Measurements from ENCODE around the gene ZNRF3. TPM values are rescaled to one million over a fixed set of nuclear protein-coding genes. Genes with fewer than 3 reads are reported as not detected.

ZNRF3 gene
- total and polyA plus RNA-seq, 8 donors: 8.8 to 30.4 (median 27.2) TPM

DNA sequence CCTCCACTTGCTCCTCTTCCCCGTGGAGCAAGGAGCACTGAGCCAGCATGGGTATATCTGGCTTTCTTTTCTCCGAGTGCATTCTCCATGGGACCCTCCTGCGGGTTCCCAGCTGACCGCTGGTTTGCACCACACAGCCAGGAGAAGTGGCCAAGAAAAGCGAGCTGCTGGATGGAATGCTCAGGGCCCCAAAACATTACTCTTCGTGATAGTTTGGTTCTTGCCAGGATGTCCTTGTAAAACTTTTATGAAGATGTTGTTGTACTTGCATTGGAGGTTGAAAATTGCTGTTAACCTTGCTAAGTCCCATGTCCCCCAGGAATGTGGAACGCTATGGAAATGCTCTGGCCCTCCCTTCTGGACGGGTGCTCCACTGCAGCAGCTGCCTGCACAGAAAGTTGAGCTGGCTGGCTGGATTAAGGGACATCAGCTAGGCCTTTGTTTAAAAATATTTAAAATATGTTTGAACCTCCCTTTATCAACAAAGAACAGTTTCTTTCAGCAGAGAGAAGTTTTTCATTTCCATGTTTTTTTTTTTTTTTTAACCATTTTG, 68.7 kb downstream of the ZNRF3 start:
- intact Hi-C loops (cut with DNase I): no loop called here
- no peak overlapping the region for H3K4me3 ChIP-seq
- ATAC-seq: peak; percentile 48
- H3K36me3 ChIP-seq: no peaks in the 10 kb centered on the region
- H3K27me3 ChIP-seq: no peaks in the 10 kb centered on the region
- peak in 2 of 4 donors; percentile 27 to 44 for DNase-seq
- H3K27ac ChIP-seq: no peak overlapping the region
- peaks cover 12 to 31% of the 10 kb centered on the region in 2 donors for H3K4me1 ChIP-seq
- peaks cover 0 to 2% of the 10 kb centered on the region in 2 donors for H3K9me3 ChIP-seq
- TF ChIP-seq, protein P1, sequence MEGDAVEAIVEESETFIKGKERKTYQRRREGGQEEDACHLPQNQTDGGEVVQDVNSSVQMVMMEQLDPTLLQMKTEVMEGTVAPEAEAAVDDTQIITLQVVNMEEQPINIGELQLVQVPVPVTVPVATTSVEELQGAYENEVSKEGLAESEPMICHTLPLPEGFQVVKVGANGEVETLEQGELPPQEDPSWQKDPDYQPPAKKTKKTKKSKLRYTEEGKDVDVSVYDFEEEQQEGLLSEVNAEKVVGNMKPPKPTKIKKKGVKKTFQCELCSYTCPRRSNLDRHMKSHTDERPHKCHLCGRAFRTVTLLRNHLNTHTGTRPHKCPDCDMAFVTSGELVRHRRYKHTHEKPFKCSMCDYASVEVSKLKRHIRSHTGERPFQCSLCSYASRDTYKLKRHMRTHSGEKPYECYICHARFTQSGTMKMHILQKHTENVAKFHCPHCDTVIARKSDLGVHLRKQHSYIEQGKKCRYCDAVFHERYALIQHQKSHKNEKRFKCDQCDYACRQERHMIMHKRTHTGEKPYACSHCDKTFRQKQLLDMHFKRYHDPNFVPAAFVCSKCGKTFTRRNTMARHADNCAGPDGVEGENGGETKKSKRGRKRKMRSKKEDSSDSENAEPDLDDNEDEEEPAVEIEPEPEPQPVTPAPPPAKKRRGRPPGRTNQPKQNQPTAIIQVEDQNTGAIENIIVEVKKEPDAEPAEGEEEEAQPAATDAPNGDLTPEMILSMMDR (IDR thresholded peaks at IDR 0.05): no peak

DNA sequence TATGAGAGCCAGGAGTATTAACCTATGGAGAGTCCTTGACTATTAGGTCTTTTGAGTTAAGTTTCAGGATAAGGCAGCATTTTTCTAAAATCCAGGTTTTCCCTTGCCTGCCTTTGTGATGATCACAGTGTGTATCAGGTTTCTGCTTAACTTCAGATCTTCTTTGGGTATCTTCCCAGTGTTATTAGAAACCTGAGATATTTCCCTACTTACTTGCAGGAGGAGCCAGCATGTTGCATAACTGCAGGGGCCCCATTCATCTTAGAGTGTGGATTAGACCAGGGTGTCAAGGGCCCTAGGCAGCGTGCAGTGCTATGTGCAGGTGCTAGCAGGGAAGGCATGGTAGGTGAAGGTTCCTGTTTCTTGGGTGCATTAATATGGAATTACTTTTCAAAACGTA, 69.5 kb downstream of the ZNRF3 start:
- Histone ChIP-seq H3K4me1 (peaks cover 12 to 31% of the 10 kb centered on the region in 2 donors), H3K27me3 (no peaks in the 10 kb centered on the region), H3K9me3 (no peaks in the 10 kb centered on the region), H3K36me3 (no peaks in the 10 kb centered on the region), H3K4me3 (no peak overlapping the region), H3K27ac (peak overlapping the region in 1 of 2 donors; percentile 9)
- DNase-seq: peak in 1 of 4 donors; percentile 51
- peak; percentile 71 for ATAC-seq
- intact Hi-C loops (cut with DNase I): no loop called here
- TF ChIP-seq, protein P1 (IDR thresholded peaks at IDR 0.05): no peak

DNA sequence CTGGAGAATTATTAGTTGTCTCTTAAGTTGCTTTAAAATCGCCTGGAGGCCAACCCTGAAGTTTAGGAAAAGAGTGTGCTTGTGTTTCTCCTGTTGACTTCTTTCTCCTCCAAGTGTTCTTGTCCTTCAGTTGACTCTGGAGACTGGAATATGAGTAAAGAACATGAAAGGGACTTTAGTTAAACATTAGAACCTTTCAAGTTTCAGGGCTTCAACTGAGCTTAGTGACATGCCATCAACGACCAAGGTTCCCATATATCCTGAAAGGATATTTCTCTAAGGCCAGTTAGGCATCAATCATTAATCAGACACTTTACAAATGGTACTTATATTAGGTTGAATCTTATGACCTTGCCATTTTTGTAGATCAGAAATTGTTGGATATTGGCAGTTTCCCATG, 70.0 kb downstream of the ZNRF3 start:
- H3K4me1 ChIP-seq: peaks cover 12 to 31% of the 10 kb centered on the region in 2 donors
- peak in 1 of 4 donors; percentile 28 for DNase-seq
- no peaks in the 10 kb centered on the region for H3K27me3 ChIP-seq
- TF ChIP-seq, protein P1 (IDR thresholded peaks at IDR 0.05): no peak
- intact Hi-C loops (cut with DNase I): no loop called here
- H3K36me3 ChIP-seq: no peaks in the 10 kb centered on the region
- H3K4me3 ChIP-seq: no peak overlapping the region
- peak overlapping the region in 1 of 2 donors; percentile 9 for H3K27ac ChIP-seq
- no peaks in the 10 kb centered on the region for H3K9me3 ChIP-seq
- ATAC-seq: peak; percentile 56

DNA sequence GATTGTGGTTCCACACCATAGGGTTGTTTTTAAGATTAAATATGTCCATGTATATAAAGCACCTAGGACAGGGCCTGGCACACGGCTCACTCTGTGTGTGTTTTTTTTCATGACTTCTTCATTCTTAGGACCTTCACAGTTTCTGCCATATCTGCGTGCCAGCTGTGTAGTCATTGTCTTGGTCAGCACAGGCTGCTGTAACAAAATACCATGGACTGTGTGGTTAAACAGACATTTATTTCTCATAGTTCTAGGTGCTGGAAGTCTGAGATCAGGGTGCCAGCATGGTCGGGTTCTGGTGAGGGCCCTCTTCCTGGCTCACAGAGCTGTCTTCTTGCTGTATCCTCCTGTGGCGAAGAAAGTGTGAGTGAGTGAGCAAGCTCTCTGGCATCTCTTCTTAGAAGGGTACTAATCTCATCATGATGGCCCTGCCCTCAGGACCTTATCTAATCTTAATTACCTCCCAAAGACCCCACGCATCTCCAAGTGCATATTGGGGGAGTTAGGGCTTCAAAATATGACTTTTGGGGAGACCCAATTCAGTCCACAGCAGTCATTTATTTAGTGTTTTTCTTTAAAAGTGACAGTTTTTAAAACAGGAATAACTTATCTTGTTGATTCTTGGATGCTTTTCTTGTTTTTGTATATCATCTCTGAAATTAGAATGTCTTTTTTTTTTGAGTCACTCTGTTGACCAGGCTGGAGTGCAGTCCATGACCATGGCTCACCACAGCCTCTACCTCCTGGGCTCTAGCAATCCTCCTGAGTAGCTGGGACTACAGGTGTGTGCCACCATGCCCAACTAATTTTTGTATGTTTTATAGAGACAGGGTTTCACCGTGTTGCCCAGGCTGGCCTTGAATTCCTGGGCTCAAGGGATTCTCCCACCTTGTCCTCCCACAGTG, 70.9 kb downstream of the ZNRF3 start:
- no peak overlapping the region for H3K4me3 ChIP-seq
- ATAC-seq (no peak), DNase-seq (no peak)
- H3K27ac ChIP-seq: no peak overlapping the region
- H3K36me3 ChIP-seq: no peaks in the 10 kb centered on the region
- H3K27me3 ChIP-seq: no peaks in the 10 kb centered on the region
- intact Hi-C loops (cut with DNase I): no loop called here
- TF ChIP-seq, protein P1 (IDR thresholded peaks at IDR 0.05): no peak
- H3K4me1 ChIP-seq: peaks cover 12 to 29% of the 10 kb centered on the region in 2 donors
- no peaks in the 10 kb centered on the region for H3K9me3 ChIP-seq

DNA sequence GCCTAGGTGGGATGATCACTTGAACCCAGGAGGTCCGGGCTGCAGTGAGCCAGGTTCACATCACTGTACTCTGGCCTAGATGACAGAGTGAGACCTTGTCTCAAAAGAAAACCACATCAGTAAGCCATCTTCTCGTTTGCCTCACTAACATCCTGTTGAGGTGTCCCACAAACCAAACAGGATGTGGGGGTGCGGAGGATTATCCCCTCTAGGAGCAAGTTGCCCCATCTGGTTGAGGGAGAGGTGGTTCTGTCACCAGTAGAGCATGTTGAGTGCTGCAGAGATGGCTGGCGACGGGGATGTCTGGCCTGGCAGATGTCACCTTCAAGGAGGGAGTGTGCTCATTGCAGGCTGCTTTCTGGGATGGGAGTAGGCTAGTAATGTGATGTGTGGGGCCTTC, 72.4 kb downstream of the ZNRF3 start:
- intact Hi-C loops (cut with DNase I): no loop called here
- ATAC-seq (no peak), DNase-seq (no peak)
- no peaks in the 10 kb centered on the region for H3K9me3 ChIP-seq
- no peaks in the 10 kb centered on the region for H3K27me3 ChIP-seq
- H3K4me1 ChIP-seq: peaks cover 12 to 19% of the 10 kb centered on the region in 2 donors
- TF ChIP-seq, protein P1 (IDR thresholded peaks at IDR 0.05): no peak
- no peaks in the 10 kb centered on the region for H3K36me3 ChIP-seq
- H3K27ac ChIP-seq: no peak overlapping the region
- no peak overlapping the region for H3K4me3 ChIP-seq
